ENCODE data around the gene CD4. TPM values are rescaled to one million over a fixed set of nuclear protein-coding genes. Genes with fewer than 3 reads are reported as not detected.

CD4 gene
- polyA plus RNA-seq, 4 donors = 29.9 to 33.8 (median 31.2) TPM

- DNase-seq (ENCODE audit: low read depth in 4 of 4, low spot score in 3 of 4) = no peak
Measured at GRCh38 chr12:6775185-6776174, 13.8 kb upstream of the CD4 start.

- DNase-seq (ENCODE audit: low read depth in 4 of 4, low spot score in 3 of 4) = no peak
Measured at GRCh38 chr12:6777386-6777785, 11.9 kb upstream of the CD4 start.

- DNase-seq (ENCODE audit: low read depth in 4 of 4, low spot score in 3 of 4) = no peak
Measured at GRCh38 chr12:6778217-6778573, 11.1 kb upstream of the CD4 start.

GRCh38 chr12:6778574-6779550 is 10.5 kb upstream of the CD4 start:
- DNase-seq (ENCODE audit: low read depth in 4 of 4, low spot score in 3 of 4) = peak; percentile 92 to 93 (median 92)

- DNase-seq (ENCODE audit: low read depth in 4 of 4, low spot score in 3 of 4) = no peak
Measured at GRCh38 chr12:6779708-6780432, 9.5 kb upstream of the CD4 start.

- no peak for DNase-seq (ENCODE audit: low read depth in 4 of 4, low spot score in 3 of 4)
Measured at GRCh38 chr12:6780573-6780972, 8.8 kb upstream of the CD4 start.

GRCh38 chr12:6782119-6782518 is 7.2 kb upstream of the CD4 start:
- DNase-seq (ENCODE audit: low read depth in 4 of 4, low spot score in 3 of 4) = no peak

- DNase-seq (ENCODE audit: low read depth in 4 of 4, low spot score in 3 of 4) = no peak
Measured at GRCh38 chr12:6782850-6783566, 6.3 kb upstream of the CD4 start.

- no peak for DNase-seq (ENCODE audit: low read depth in 4 of 4, low spot score in 3 of 4)
Measured at GRCh38 chr12:6783828-6784227, 5.5 kb upstream of the CD4 start.

GRCh38 chr12:6784296-6784695 is 5.0 kb upstream of the CD4 start:
- DNase-seq (ENCODE audit: low read depth in 4 of 4, low spot score in 3 of 4) = no peak

GRCh38 chr12:6784761-6785160 is 4.6 kb upstream of the CD4 start:
- DNase-seq (ENCODE audit: low read depth in 4 of 4, low spot score in 3 of 4) = no peak

GRCh38 chr12:6786416-6787094 is 2.8 kb upstream of the CD4 start:
- DNase-seq (ENCODE audit: low read depth in 4 of 4, low spot score in 3 of 4) = no peak

- DNase-seq (ENCODE audit: low read depth in 4 of 4, low spot score in 3 of 4) = no peak
Measured at GRCh38 chr12:6787309-6787708, 2.0 kb upstream of the CD4 start.

GRCh38 chr12:6790496-6791150 is 1.3 kb downstream of the CD4 start:
- DNase-seq (ENCODE audit: low read depth in 4 of 4, low spot score in 3 of 4) = no peak

- no peak for DNase-seq (ENCODE audit: low read depth in 4 of 4, low spot score in 3 of 4)
Measured at GRCh38 chr12:6791931-6792520, 2.7 kb downstream of the CD4 start.

GRCh38 chr12:6792522-6793201 is 3.3 kb downstream of the CD4 start:
- DNase-seq (ENCODE audit: low read depth in 4 of 4, low spot score in 3 of 4) = no peak

- no peak for DNase-seq (ENCODE audit: low read depth in 4 of 4, low spot score in 3 of 4)
Measured at GRCh38 chr12:6795088-6795487, 5.8 kb downstream of the CD4 start.

- DNase-seq (ENCODE audit: low read depth in 4 of 4, low spot score in 3 of 4) = no peak
Measured at GRCh38 chr12:6796576-6796975, 7.2 kb downstream of the CD4 start.

All from right renal pelvis (tissue), 4 donors.